Kidney (tissue), 14 donors: Measurements from ENCODE around the gene AGPAT1. TPM values are rescaled to one million over a fixed set of nuclear protein-coding genes. Genes with fewer than 3 reads are reported as not detected.
"Not testable (repeated sequence)": the region's sequence is repeated elsewhere in the genome, so short reads cannot be mapped to it uniquely, and the experiment has no call there.

Experiments used
- DNase-seq, 5 donors: peaks; one replicate each; pipeline ENCODE4 v3.0.0-alpha.2; 2013 to 2020
- FAIRE-seq: peaks from 2 replicates; lab custom pipeline; 2012; peaks lifted over from hg19 to GRCh38; lab: Jason Lieb, UNC
- H3K27ac ChIP-seq, 2 donors: one replicate each; pipeline ENCODE4 v1.7.0; 2013; ENCODE audit warnings: low read depth in 2 of 2, low read length in 2 of 2, inconsistent platforms in 1 of 2
- H3K27me3 ChIP-seq: one replicate; pipeline ENCODE4 v1.7.1; 2013; ENCODE audit warnings: low read length, inconsistent platforms; ENCODE audit not compliant: control insufficient read depth, insufficient read depth
- H3K36me3 ChIP-seq, 3 donors: one replicate each; pipeline versions ENCODE4 v1.7.0 to v1.7.1; 2013; ENCODE audit warnings: low read length in 3 of 3, control low read depth in 1 of 3, inconsistent platforms in 1 of 3; ENCODE audit not compliant: insufficient read depth in 3 of 3, control insufficient read depth in 2 of 3
- H3K4me1 ChIP-seq, 3 donors: one replicate each; pipeline versions ENCODE4 v1.7.0 to v1.7.1; 2013; ENCODE audit warnings: low read length in 3 of 3, inconsistent platforms in 1 of 3, low read depth in 1 of 3; ENCODE audit not compliant: control insufficient read depth in 2 of 3, insufficient read depth in 2 of 3
- H3K4me3 ChIP-seq, 3 donors: one replicate each; pipeline versions ENCODE4 v1.7.0 to v1.8.1; 2013; ENCODE audit warnings: low read length in 3 of 3, control low read depth in 1 of 3, inconsistent platforms in 1 of 3
- H3K9ac ChIP-seq, 3 donors: one replicate each; pipeline versions ENCODE4 v1.7.0 to v1.7.1; 2013; ENCODE audit warnings: low read length in 3 of 3, control low read depth in 1 of 3, inconsistent platforms in 1 of 3
- H3K9me3 ChIP-seq, 3 donors: one replicate each; pipeline versions ENCODE4 v1.7.0 to v1.7.1; 2013; ENCODE audit warnings: low read length in 3 of 3, control low read depth in 1 of 3, inconsistent platforms in 1 of 3; ENCODE audit not compliant: control insufficient read depth in 2 of 3, insufficient read depth in 1 of 3
- intact Hi-C: fragments of 100-400 bp; cut with DNase I; formaldehyde crosslinking; loops from one replicate; pipeline ENCODE4 v1.11.1; 2022
- polyA plus RNA-seq: library from polyadenylated mRNA; stranded (reverse); fragments of 350-450 nt; fragmentation: Illumina TruSeq; extraction: RNeasy Lipid Tissue Mini Kit (QIAGEN cat#74804); gene quantifications from one replicate; pipeline ENCODE4 v1.2.3, GENCODE V29; 2014; ENCODE audit warnings: low read depth, low replicate concordance; ENCODE audit not compliant: insufficient read depth
- total RNA-seq: library from RNA; stranded (reverse); fragmentation: NEBNext Ultra II Directional; extraction: Animal tissue kit (Norgen Biotek cat#: 25700); gene quantifications from one replicate; pipeline ENCODE4 v1.2.1, GENCODE V29; 2021
- TF ChIP-seq, protein P1 (sequence below): IDR thresholded peaks from 3 replicates; pipeline ENCODE4 v1.5.1; 2012; ENCODE audit warnings: mild to moderate bottlenecking, moderate library complexity, borderline replicate concordance; ENCODE audit not compliant: insufficient read depth; ENCODE audit errors: extremely low read depth
- donor health status: control.
- donor health status: control.
- donor health status: control.
- donor health status: control.
- donor health status: control.
- donor health status: DM: yes; HTN: yes; CAD: no.
- donor health status: Normal renal cell carcinoma (clear cell type).

The AGPAT1 gene
- total and polyA plus RNA-seq, 2 donors from 2014 or later: 58.9 to 87.1 TPM

DNA sequence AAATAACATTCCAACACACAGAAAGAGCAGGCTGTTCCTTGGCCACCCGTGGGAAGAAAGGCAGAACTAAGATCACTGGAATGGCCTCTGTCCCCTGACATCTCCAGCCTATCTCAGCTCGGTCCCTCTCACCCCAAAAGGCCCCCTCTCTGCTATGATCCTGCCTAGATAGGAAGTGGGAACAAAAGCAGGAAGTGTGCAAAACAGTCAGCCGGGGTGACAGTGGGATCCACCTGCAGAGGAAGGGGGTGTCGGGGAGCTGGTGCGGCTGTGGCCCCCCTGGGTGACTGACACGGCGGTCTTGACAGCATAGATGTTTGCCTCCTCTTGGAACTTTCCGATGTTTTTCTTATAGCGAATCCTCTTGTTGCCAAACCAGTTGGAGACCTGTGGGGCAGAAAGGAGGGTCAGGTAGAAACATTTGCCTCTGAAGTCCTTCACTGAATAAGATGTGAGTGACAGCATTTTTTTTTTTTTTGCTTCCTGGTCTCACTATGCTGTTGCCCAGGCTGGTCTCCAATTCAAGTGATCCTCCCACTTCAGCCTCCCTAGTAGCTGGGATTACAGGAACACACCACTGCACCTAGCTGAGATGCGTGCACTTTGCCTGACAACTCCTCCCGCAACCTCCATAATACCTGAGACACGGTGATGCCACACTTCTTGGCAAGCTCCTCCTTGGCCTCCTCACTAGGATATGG, 11.3 kb upstream of the AGPAT1 start:
- no peak for FAIRE-seq
- H3K27me3 ChIP-seq: no peaks in the 10 kb centered on the region
- no peaks in the 10 kb centered on the region for H3K9me3 ChIP-seq
- H3K4me1 ChIP-seq: peaks cover 2 to 26% (median 8%) of the 10 kb centered on the region in 3 donors
- H3K4me3 ChIP-seq: no peak overlapping the region
- TF ChIP-seq, protein P1, sequence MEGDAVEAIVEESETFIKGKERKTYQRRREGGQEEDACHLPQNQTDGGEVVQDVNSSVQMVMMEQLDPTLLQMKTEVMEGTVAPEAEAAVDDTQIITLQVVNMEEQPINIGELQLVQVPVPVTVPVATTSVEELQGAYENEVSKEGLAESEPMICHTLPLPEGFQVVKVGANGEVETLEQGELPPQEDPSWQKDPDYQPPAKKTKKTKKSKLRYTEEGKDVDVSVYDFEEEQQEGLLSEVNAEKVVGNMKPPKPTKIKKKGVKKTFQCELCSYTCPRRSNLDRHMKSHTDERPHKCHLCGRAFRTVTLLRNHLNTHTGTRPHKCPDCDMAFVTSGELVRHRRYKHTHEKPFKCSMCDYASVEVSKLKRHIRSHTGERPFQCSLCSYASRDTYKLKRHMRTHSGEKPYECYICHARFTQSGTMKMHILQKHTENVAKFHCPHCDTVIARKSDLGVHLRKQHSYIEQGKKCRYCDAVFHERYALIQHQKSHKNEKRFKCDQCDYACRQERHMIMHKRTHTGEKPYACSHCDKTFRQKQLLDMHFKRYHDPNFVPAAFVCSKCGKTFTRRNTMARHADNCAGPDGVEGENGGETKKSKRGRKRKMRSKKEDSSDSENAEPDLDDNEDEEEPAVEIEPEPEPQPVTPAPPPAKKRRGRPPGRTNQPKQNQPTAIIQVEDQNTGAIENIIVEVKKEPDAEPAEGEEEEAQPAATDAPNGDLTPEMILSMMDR: no peak
- peak in 2 of 5 donors; percentile 41 to 59 for DNase-seq
- H3K27ac ChIP-seq: peak overlapping the region in 1 of 2 donors; percentile 69
- intact Hi-C loops: no loop called here
- no peak overlapping the region for H3K9ac ChIP-seq
- peaks cover 6 to 17% (median 8%) of the 10 kb centered on the region in 3 donors for H3K36me3 ChIP-seq

DNA sequence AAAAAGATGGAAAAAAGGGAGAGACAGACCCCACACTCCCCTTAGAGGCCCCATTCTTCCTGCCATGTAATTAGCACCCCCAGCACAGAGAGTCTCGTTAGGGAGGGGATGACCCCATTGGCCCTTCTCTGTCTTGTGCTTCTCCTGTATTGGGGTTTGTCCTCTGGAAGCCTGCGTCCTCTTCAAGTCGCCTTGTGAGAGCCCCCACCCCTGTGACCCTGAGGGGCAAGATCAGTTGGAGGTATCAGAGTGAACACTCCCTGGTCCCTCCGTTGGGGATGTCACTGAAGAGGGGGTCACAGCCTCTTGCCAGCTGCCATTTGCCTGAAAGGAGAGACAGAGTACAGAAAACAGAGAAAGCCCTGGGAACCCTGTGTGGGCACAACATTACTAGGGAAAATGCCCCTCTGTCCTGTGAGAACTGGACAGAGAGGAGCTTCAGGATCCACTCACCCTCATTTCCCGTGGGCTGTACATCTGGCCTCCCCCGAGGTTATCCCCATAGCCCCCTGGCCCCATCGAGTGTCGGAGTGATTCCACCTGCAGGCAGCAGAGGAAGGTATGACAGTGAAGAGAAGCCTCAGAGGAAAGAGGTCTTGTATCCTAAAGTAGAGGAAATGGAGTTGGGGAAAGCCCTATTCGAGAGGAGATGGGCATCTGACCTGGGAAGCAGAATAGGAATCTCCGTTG, 10.4 kb upstream of the AGPAT1 start:
- peaks cover 2 to 21% (median 8%) of the 10 kb centered on the region in 3 donors for H3K4me1 ChIP-seq
- intact Hi-C loops, H3K9me3 ChIP-seq, H3K27me3 ChIP-seq, FAIRE-seq, H3K4me3 ChIP-seq: not testable (repeated sequence)
- H3K27ac ChIP-seq: peak overlapping the region; percentile 69 to 89
- peak in 1 of 5 donors; percentile 48 for DNase-seq
- H3K36me3 ChIP-seq: peaks cover 6 to 19% (median 8%) of the 10 kb centered on the region in 3 donors
- H3K9ac ChIP-seq: peak overlapping the region in 1 of 3 donors; percentile 40

DNA sequence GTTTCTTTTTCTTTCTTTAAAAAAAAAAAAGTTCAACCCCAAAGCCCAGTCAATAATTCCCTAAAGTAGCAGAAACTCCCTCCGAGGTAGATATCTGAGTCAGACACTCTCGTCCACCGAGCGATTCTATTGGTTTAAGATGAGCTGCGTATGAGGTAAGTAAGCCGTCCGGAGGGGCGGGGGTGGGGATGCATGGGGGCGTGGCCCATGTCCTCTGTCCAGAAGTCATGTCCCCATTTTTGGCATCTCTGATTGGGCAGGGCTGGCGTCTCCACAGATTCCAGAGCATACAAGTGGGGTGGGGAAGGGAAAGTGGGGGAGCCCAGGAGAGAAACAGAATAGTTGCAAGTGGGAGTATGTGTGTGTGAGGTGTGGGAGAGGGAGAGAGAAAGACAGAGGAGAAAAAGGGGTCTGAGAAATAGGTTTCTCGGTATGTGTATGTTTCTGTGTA, 9.8 kb upstream of the AGPAT1 start:
- intact Hi-C loops, H3K9me3 ChIP-seq, H3K27me3 ChIP-seq, H3K4me3 ChIP-seq: not testable (repeated sequence)
- Histone ChIP-seq H3K4me1 (peaks cover 0 to 15% (median 5%) of the 10 kb centered on the region in 3 donors), H3K36me3 (peaks cover 6 to 25% (median 8%) of the 10 kb centered on the region in 3 donors), H3K9ac (peak overlapping the region in 1 of 3 donors; percentile 40), H3K27ac (peak overlapping the region; percentile 69 to 89)
- FAIRE-seq: peak; percentile 74
- DNase-seq: peak; percentile 56 to 95 (median 74)

DNA sequence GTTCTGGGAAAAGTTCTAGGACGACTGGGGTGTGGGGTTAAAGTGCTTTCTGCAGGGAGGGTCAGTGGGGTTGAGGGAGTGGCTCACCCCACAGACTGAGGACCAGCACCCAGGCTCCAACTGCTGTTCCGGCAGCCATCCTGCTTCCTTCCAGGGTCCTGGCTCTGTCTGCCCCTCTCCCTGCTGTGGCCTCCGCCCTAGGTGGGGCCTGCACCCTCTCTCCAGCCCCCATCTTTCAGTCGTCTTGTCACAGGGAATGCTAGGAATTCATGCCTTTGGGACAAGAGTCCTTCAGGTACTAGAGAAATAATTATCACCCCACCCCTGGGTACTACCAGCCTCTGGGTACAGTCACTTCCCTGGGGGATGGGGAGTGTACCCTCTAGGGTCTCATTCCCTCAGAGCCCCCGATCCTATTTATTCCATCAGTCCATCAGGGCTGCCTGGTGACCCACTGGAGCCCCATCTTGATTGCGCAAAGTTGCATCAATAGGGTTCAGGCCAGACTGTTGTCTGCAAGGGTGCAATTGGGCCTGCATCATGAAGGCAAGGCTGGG, 8.3 kb upstream of the AGPAT1 start, which contains the start of gene AGER:
Gene AGER (minus strand): TSS at position 170 of the 557 bp plus-strand sequence. CDS start 31 bp downstream, at position 139.
- peak in 2 of 5 donors; percentile 36 to 46 for DNase-seq
- TF ChIP-seq, protein P1: no peak
- no peak for FAIRE-seq
- H3K36me3 ChIP-seq: peaks cover 6 to 26% (median 8%) of the 10 kb centered on the region in 3 donors
- no peak within 1 kb of the TSS for H3K9ac ChIP-seq
- no peaks in the 10 kb centered on the region for H3K9me3 ChIP-seq
- H3K4me1 ChIP-seq: peaks cover 2 to 19% (median 9%) of the 10 kb centered on the region in 3 donors
- no peaks in the 10 kb centered on the region for H3K27me3 ChIP-seq
- H3K4me3 ChIP-seq: no peak within 1 kb of the TSS
- intact Hi-C loops: no loop called here
- H3K27ac ChIP-seq: peak within 1 kb of the TSS in 1 of 2 donors; percentile 52
